ENCODE measurements around the gene MEX3C.

Gene MEX3C

DNA sequence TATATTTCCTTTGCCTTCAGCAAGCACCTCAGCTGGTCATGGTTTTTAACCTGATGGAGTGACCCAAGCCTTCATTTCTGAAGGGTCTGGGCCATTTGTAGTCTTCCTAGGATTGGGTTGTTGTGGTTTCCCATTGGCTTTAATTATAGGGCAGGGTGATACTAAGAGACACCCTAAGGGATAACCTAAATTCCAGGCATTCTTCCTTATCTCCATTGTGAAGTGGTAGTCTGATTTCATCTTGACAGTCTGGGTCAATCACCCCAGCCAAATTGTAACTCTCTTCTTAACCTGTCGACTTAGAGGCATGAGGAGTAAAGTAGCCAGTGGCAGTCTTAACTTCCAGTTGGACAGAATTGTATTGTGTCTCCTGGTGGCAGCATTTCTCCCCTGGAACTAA lies 30.2 kb upstream of the MEX3C start:
- no peak overlapping the region for H3K4me3 ChIP-seq (ENCODE audit: low read depth, low read length)

DNA sequence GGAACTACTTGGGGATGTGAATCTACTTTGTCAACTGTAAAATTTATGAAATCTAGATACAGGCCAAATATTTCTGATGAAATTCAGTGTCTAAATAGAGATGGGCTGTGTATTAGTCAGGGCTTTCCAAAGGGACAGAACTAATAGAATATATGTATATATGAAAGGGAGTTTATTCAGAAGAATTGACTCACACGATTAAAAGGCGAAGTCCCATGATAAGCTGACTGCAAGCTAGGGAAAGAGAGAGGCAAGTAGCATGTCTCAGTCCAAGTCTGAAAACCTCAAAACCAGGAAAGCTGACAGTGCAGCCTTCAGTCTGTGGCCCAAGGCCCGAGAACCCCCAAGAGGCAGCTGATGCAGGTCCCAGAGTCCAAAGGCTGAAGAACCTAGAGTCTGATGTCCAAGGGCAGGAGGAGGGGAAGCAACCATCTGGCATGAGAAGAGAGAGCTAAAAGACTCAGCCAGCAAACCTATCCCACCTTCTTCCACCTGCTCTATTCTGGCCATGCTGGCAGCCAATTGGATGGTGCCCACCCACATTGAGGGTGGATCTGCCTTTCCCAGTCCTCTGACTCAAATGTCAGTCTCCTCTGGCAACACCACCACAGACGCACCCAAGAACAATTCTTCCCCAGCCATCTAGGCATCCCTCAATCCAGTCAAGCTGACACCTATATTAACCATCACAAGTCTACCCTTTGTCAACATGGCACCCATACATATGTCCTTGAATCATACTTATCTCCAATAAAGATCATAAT lies 29.3 kb upstream of the MEX3C start:
- TF ChIP-seq, protein P1, sequence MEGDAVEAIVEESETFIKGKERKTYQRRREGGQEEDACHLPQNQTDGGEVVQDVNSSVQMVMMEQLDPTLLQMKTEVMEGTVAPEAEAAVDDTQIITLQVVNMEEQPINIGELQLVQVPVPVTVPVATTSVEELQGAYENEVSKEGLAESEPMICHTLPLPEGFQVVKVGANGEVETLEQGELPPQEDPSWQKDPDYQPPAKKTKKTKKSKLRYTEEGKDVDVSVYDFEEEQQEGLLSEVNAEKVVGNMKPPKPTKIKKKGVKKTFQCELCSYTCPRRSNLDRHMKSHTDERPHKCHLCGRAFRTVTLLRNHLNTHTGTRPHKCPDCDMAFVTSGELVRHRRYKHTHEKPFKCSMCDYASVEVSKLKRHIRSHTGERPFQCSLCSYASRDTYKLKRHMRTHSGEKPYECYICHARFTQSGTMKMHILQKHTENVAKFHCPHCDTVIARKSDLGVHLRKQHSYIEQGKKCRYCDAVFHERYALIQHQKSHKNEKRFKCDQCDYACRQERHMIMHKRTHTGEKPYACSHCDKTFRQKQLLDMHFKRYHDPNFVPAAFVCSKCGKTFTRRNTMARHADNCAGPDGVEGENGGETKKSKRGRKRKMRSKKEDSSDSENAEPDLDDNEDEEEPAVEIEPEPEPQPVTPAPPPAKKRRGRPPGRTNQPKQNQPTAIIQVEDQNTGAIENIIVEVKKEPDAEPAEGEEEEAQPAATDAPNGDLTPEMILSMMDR (conservative IDR thresholded peaks at IDR 0.05; ENCODE audit: low read depth, low read length), result no peak
- no peak overlapping the region for H3K4me3 ChIP-seq (ENCODE audit: low read depth, low read length)
- DNase-seq (ENCODE audit: low read depth), result no peak

More for the DNA sequence above, 30.2 kb upstream of the MEX3C start:
- no peak for DNase-seq (ENCODE audit: low read depth)
- TF ChIP-seq, protein P1 (conservative IDR thresholded peaks at IDR 0.05; ENCODE audit: low read depth, low read length), result no peak

- TF ChIP-seq, protein P1 (conservative IDR thresholded peaks at IDR 0.05; ENCODE audit: low read depth, low read length), result no peak
- no peak overlapping the region for H3K4me3 ChIP-seq (ENCODE audit: low read depth, low read length)
- peak; percentile 25 for DNase-seq (ENCODE audit: low read depth)
Observed at GRCh38 chr18:51226068-51226467, 28.6 kb upstream of the MEX3C start.

DNA sequence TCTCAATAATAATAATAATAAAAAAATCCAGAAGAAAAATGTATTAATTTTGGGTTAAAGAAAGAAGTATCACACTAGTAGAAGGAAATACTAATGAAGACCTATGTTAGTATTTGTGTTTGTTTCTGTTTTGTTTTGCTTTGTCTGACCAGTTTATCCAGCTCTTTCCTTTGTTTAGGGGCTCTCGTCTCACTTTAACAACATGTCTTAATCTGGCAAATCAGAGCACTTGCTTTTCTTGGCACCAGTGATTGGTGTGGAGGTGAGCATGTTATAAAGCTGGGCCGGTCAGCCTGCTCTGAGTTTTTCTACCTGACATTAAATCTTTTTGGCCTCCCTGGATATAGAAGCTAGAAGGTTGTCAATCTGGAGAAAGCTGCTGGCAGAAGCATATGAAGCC lies 15.1 kb upstream of the MEX3C start:
- no peak for DNase-seq (ENCODE audit: low read depth)
- TF ChIP-seq, protein P1 (conservative IDR thresholded peaks at IDR 0.05; ENCODE audit: low read depth, low read length), result no peak
- no peak overlapping the region for H3K4me3 ChIP-seq (ENCODE audit: low read depth, low read length)

DNA sequence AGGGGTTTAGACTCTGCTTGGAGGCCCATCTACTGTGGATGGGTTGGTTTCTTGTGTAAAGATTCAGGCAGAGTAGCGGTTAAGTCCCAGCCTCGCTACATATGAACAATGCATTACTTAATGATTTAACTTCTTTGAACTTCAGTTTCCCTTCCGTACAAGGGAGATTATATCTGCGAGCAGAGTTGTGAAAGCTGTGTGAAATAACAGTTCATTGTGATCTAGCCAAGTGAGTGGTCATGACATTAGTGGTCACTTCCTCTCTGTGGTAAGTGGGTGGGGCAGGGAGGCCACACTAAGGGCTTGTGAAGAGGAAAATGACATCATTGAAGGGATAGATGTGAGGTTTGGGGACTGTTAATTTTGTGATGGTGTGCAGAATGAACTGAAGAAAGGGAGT lies 14.1 kb upstream of the MEX3C start:
- H3K4me3 ChIP-seq (ENCODE audit: low read depth, low read length), result no peak overlapping the region
- DNase-seq (ENCODE audit: low read depth), result peak; percentile 90
- TF ChIP-seq, protein P1 (conservative IDR thresholded peaks at IDR 0.05; ENCODE audit: low read depth, low read length), result no peak

DNA sequence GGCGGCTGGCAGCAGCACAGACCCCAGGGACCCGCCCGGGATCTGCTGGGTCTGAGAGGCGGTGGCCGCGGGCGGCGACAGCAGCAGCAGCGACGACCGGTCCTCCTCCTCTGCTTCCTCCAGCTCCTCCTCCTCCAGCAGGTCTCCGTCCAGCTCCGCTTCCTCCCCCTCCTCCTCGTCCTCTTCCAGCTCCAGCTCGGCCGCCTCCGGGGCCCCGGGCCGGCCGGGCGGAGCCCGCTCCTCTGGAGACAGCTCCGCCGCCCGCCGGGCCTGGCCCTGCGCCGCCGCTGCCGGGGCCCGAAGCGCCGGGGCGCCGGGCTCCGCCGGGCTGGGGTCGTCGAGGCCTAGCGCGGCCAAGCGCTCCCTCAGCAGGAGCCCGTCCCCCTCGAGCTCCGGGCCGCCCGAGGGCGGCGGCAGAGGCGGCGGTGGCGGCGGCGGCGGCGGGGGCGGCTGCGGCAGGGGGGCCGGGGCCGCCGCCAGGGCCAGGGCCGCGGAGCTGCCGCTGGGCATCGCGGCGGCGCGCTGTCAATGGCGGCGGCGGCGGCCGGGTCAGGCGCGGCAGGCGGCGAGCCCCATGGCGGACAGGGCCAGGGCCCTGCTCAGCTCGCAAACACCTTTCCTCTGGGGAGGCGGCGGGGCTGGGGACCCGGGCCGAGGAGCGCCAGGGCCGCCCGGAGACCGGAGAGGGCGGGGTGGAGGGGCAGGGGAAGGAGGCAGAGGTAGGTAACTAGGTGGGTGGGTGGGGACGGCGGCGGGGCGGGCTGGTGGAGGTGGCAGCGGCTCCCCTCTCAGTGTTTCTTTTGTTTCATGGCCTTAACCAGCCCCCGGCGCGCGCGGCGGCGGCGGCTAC lies 445 bp downstream of the MEX3C start:
- TF ChIP-seq, protein P1 (conservative IDR thresholded peaks at IDR 0.05; ENCODE audit: low read depth, low read length), result no peak
- peak overlapping the region; percentile 92 for H3K4me3 ChIP-seq (ENCODE audit: low read depth, low read length)
- peak; percentile 64 for DNase-seq (ENCODE audit: low read depth)

All from choroid plexus epithelial cell (primary cell).